GM23338 (cell line): ENCODE results near the gene BCAR3.

Experiments used
- CREB1 ChIP-seq: fragments of 250-450 bp; sonication (Bioruptor Pico); IDR thresholded peaks from 2 replicates; pipeline ENCODE4 v1.5.0; 2020; ENCODE audit warnings: low read depth, mild to moderate bottlenecking, moderate library complexity
- CTCF ChIP-seq, 2 experiments: fragments of 200-600 bp in 1 of 2; sonication (generic) in 1 of 2; conservative IDR thresholded peaks; 2 replicates each; pipeline versions ENCODE4 v1.5.1 to v1.6.1; 2016 to 2017; ENCODE audit warnings: antibody characterized with exemption in 2 of 2, low read depth in 2 of 2, mild to moderate bottlenecking in 2 of 2, moderate library complexity in 1 of 2
- EZH2 ChIP-seq: fragments of 200-600 bp; sonication (generic); IDR thresholded peaks from one replicate; pipeline ENCODE4 v1.8.0; 2017; ENCODE audit warnings: antibody characterized with exemption, mild to moderate bottlenecking, low read depth; ENCODE audit not compliant: unreplicated experiment
- EZH2phosphoT487 ChIP-seq: fragments of 200-600 bp; sonication (generic); IDR thresholded peaks from one replicate; pipeline ENCODE4 v1.8.1; 2018; ENCODE audit warnings: antibody characterized with exemption; ENCODE audit not compliant: unreplicated experiment
- JUNB ChIP-seq: IDR thresholded peaks from one replicate; pipeline ENCODE4 v1.6.1; 2016; ENCODE audit warnings: antibody characterized with exemption; ENCODE audit not compliant: unreplicated experiment
- NANOG ChIP-seq: IDR thresholded peaks from 2 replicates; pipeline ENCODE4 v1.6.1; 2016; ENCODE audit warnings: antibody characterized with exemption, borderline replicate concordance
- POLR2AphosphoS5 ChIP-seq: IDR thresholded peaks from 2 replicates; pipeline ENCODE4 v1.6.1; 2016; ENCODE audit warnings: antibody characterized with exemption, low read depth
- REST ChIP-seq: IDR thresholded peaks from one replicate; pipeline ENCODE4 v1.6.1; 2018; ENCODE audit warnings: antibody characterized with exemption; ENCODE audit not compliant: unreplicated experiment
- STAT1 ChIP-seq: IDR thresholded peaks from one replicate; pipeline ENCODE4 v1.6.1; 2016; ENCODE audit warnings: antibody characterized with exemption; ENCODE audit not compliant: unreplicated experiment
- ZNF331 ChIP-seq: fragments of 250-450 bp; sonication (Bioruptor Pico); IDR thresholded peaks from 2 replicates; pipeline ENCODE4 v1.5.0; 2020; ENCODE audit warnings: low read depth, mild to moderate bottlenecking, moderate library complexity
- TF ChIP-seq, protein P1 (sequence below): IDR thresholded peaks from 2 replicates; pipeline ENCODE4 v1.6.1; 2016; ENCODE audit warnings: antibody characterized with exemption

GRCh38 chr1:93672477-93673162, 9.0 kb downstream of the BCAR3 start:
- no peak for TF ChIP-seq POLR2AphosphoS5
- no peak for TF ChIP-seq CTCF (conservative IDR thresholded peaks at IDR 0.05; ENCODE audit: low read depth in 2 of 2)
- no peak for TF ChIP-seq EZH2
- TF ChIP-seq REST, result no peak
- no peak for TF ChIP-seq JUNB
- no peak for TF ChIP-seq EZH2phosphoT487
- TF ChIP-seq CREB1 (CRISPR knock-in tag), result no peak
- TF ChIP-seq, protein P1, sequence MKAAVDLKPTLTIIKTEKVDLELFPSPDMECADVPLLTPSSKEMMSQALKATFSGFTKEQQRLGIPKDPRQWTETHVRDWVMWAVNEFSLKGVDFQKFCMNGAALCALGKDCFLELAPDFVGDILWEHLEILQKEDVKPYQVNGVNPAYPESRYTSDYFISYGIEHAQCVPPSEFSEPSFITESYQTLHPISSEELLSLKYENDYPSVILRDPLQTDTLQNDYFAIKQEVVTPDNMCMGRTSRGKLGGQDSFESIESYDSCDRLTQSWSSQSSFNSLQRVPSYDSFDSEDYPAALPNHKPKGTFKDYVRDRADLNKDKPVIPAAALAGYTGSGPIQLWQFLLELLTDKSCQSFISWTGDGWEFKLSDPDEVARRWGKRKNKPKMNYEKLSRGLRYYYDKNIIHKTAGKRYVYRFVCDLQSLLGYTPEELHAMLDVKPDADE, result no peak
- no peak for TF ChIP-seq NANOG
- TF ChIP-seq ZNF331 (CRISPR knock-in tag), result no peak
- no peak for TF ChIP-seq STAT1
